GM18951 (cell line): ENCODE data around the gene OR52R1.
"Not testable (repeated sequence)": the region's sequence is repeated elsewhere in the genome, so short reads cannot be mapped to it uniquely, and the experiment has no call there.

Experiments used
- POLR2A ChIP-seq: IDR thresholded peaks from 4 replicates; pipeline ENCODE4 v1.6.1; 2011; ENCODE audit warnings: mild to moderate bottlenecking; ENCODE audit not compliant: insufficient read length, insufficient read depth; ENCODE audit errors: extremely low read depth
- in situ Hi-C: fragments of 300-500 bp; cut with MboI; formaldehyde crosslinking; loops from one replicate; pipeline ENCODE4 v1.12.0; 2022; ENCODE audit warnings: low sequenced_read_pairs, mixed read lengths, inconsistent platforms; ENCODE audit not compliant: unreplicated experiment

Gene OR52R1

GRCh38 chr11:4804280-4804679 lies at the start of gene OR52R1:
TSS of gene OR52R1 (minus strand) at chr11:4804380. CDS start at chr11:4804380, 0 bp downstream.
- no peak for TF ChIP-seq POLR2A
- in situ Hi-C loops, result no loop called here

- TF ChIP-seq POLR2A, result no peak
- in situ Hi-C loops, result no loop called here
Measured at GRCh38 chr11:4851033-4851432, 46.9 kb upstream of the OR52R1 start.

GRCh38 chr11:4848908-4849532 lies 44.8 kb upstream of the OR52R1 start, which contains the start of gene OR51S1:
TSS of gene OR51S1 (minus strand) at chr11:4849208. CDS start at chr11:4849208, 0 bp downstream.
- in situ Hi-C loops, result no loop called here
- no peak for TF ChIP-seq POLR2A

DNA sequence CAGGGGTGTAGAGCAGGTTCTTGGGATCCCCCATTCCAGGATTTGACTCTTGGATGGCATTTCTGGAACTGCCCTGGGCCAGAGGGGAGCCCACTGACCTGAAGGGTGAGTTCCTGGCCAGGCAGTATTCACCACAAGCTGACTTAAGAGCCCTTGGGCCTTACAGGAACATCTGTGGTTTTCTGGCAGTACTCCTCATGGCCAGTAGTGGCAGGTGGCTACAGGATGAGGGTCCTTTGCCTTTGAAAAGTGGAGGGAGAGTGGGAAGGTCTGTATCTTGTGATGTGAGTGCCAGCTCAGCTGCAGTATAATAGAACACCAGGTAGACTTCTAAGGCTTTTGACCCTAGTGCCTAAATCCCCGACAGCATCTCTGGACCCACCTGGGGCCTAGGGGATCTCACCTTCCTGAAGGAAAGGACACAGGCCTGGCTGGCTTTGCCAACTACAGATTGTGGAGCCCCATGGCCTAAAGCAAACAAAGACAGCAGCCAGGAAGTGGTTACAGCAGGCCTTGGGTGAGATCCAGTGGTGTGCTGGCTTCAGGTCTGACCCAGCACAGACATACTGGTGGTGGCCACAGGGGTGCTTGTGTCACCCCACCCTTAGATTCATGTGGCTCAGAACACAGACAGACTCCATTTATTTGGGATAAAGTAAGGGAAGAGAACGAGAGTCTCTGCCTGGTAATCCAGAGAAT lies 35.8 kb upstream of the OR52R1 start:
- no peak for TF ChIP-seq POLR2A
- in situ Hi-C loops, result no loop called here

DNA sequence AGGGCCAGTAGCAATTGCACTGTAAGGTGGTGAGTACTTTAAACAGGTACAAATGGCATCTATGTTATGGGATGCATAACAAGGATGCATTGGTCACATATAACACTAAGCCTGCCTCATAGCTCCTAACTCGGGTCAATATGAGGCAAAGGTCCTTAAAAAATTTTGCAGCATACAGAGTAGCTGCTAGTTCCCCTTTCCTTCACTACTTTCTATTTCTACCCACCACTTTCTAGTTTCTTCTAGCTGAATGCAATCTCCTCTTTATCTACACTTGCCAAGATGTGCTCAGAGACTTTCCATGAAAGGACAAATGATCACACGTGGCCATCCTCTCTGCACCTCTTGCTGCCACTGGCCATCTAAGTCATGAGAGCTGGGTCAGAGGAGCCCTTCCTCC lies 26.7 kb upstream of the OR52R1 start:
- no peak for TF ChIP-seq POLR2A
- in situ Hi-C loops, result no loop called here

DNA sequence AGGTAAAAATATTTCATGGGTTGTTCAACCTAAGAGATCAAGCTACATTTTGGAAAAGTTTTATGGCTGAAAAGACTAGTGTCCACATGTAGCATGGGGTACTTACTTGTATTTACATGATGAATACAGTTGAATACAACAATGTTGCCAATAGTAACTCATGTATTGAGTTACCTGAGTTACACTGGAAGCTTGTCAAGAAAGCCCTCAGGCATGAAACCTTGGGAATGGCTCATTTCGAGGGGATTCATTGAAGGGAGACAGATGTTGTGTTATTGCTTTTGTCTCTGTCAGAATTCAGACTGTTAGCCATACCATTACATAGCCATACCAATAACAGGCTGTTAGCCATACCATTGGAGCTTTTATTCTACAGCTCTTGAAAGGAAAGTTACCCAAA lies 26.2 kb upstream of the OR52R1 start:
- in situ Hi-C loops, result no loop called here
- no peak for TF ChIP-seq POLR2A

- TF ChIP-seq POLR2A, result no peak
- in situ Hi-C loops, result no loop called here
Measured at GRCh38 chr11:4826425-4826824, 22.2 kb upstream of the OR52R1 start.

GRCh38 chr11:4825132-4825531 lies 21.0 kb upstream of the OR52R1 start:
- in situ Hi-C loops, result no loop called here

DNA sequence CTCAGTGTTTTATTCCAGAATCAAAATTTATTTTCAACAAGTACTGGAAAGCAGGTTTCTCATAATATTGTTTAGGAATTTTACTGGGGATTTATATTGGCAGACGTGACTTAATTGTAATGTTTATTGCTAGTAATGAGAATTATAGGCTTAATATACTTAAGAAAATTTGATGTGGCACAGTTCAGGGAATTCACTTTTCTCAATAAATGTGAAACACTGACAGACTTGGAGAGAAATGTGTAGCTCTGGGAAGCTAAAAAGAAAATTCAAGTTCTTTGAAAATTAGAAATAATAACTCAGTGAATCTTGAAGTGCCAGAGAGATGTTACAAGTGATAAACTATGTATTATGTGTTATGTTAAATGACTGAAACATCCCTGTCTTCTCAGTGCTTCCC lies 16.8 kb upstream of the OR52R1 start, which contains the start of gene OR51F2:
Gene OR51F2, plus strand, starts transcription at position 301 of the 400 bp plus-strand sequence. CDS start 101 bp downstream, outside the sequence.
- no peak for TF ChIP-seq POLR2A

More at GRCh38 chr11:4825132-4825531, 21.0 kb upstream of the OR52R1 start:
- TF ChIP-seq POLR2A, result no peak

DNA sequence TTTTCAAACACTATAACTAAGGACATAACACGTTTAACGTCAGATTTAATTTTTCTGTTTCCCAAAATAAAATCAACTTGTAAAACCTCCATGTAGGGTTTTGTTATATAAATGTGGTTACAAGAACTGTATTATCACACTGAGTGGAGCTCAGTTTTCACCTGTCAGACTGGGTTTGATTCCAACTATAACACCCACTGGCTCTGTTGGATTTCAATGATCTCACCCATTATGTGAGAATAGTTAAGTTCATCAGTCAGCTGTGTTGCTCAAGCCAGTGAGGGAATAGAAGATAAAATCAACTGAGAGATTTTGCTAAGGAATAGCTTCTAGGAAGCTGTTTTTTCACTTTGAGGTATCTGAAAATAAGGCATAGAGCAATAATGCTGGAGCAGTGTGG lies 5.1 kb upstream of the OR52R1 start:
- in situ Hi-C loops, result no loop called here
- TF ChIP-seq POLR2A, result no peak

More for the DNA sequence above, 16.8 kb upstream of the OR52R1 start, which contains the start of gene OR51F2:
- in situ Hi-C loops, result no loop called here

DNA sequence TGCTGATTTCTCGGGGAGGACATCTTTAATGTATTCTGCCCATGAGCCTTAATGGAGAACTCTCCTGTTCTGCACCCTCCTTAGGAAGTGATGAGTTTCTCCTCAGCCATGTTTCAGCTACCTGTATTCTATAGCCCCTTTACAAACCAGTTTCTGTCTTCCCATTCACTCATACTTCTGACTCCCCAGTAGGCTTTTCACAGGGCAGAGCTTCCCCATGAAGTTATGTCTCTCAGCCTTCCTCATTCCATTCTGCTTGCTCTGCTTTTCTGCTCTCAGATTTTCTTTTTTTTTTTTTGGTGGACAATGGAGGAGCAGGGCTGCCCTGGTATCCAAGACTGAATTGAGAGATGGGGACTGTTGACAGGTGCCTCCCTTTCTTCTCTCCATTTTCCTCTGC lies 4.3 kb upstream of the OR52R1 start:
- in situ Hi-C loops, result no loop called here
- no peak for TF ChIP-seq POLR2A

DNA sequence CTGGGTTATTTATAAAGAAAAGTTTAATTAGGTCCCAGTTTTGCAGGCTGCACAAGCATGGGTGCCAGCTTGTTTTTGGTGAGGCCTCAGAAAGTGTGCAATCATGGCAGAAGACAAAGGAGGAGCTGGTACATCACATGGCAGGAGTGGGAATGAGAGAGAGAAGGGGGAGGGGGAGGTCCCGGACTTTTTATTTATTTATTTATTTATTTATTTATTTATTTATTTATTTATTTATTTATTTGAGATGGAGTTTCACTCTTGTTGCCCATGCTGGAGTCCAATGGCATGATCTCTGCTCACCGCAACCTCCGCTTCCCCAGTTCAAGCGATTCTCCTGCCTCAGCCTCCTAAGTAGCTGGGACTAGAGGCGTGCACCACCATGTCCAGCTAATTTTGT lies 2.9 kb downstream of the OR52R1 start:
- in situ Hi-C loops, result not testable (repeated sequence)

DNA sequence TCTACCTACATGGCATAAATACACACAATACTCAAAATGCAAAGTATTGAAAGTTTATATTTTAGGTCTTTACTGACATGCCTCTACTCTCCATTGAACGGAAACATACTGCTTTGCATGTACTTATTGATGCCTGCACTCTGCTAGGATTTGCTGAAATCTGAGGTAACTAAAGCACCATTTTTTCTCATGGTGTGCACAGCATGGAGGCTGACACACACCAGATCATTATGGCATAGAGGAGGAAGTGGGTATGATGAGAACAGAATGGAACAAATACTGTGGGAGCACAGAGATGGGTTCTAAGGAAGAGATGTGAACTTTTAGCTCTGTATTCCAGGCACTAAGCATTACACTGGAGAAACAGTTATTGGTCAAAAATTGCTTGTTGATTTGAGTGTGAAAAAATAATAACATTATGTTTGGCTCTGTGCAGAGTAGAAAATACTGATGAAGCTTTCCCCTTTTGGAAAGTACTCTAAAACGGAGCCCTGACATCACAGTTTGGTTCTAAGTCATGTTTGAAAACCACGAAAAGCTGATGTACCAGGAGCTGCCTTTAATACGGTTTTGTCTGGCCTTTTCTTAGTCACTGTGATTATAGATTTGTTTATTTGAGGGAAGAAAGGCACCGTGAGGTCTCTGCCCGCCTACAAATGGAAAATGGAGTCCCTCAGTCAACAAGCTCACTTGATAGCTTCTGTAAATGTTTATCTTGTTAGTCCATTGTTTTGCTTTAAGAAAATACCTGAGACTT lies 5.6 kb downstream of the OR52R1 start:
- in situ Hi-C loops, result no loop called here
- no peak for TF ChIP-seq POLR2A
